IMR-90 (cell line): ENCODE measurements around the gene OSM. TPM values are rescaled to one million over a fixed set of nuclear protein-coding genes. Genes with fewer than 3 reads are reported as not detected.
A peak's percentile ranks its signal among the peaks of the same experiment; 100 is the strongest.

Experiments used
- ATAC-seq: fragments of 200-7000 bp; cut with Tn5 transposase; 2 replicates; pipeline ENCODE4 v1.9.1; 2020; ENCODE audit warnings: low read depth, mild to moderate bottlenecking, moderate library complexity
- BruUV-seq: library from RNA; stranded (reverse); fragments of 400-500 nt; replicated peaks from 2 replicates; lab custom pipeline; 2021; lab: Mats Ljungman, UMichigan
- CTCF ChIA-PET: fragments of 300-600 bp; formaldehyde crosslinking; extraction: SDS; loops from one replicate; lab custom pipeline; 2021; ENCODE audit warnings: antibody characterized with exemption; lab: Yijun Ruan, JAX
- POLR2A ChIA-PET: fragments of 300-600 bp; sonication (Branson Sonifier 250); formaldehyde crosslinking; loops from one replicate; lab custom pipeline; 2022; ENCODE audit warnings: antibody characterized with exemption; ENCODE audit not compliant: unreplicated experiment; lab: Charles Lee
- DNase-seq: peaks from one replicate; pipeline ENCODE4 v3.0.0; 2013
- H2AFZ ChIP-seq: replicated peaks from 2 replicates; pipeline ENCODE3; 2013; ENCODE audit warnings: low read length, mild to moderate bottlenecking; ENCODE audit not compliant: poor library complexity
- H2AK5ac ChIP-seq: 2 replicates; pipeline ENCODE4 v1.6.1; 2013; ENCODE audit warnings: low read depth, low read length, inconsistent platforms
- H2AK9ac ChIP-seq: replicated peaks from 2 replicates; pipeline ENCODE3; 2013; ENCODE audit warnings: mild to moderate bottlenecking, low read depth, low read length, moderate library complexity; ENCODE audit not compliant: poor library complexity
- H2BK120ac ChIP-seq: 2 replicates; pipeline ENCODE4 v1.6.1; 2013; ENCODE audit warnings: low read depth, low read length, inconsistent platforms
- H2BK15ac ChIP-seq: 3 replicates; pipeline ENCODE4 v1.6.1; 2013; ENCODE audit warnings: low read depth, low read length, inconsistent platforms
- H2BK20ac ChIP-seq: 2 replicates; pipeline ENCODE4 v1.6.1; 2013; ENCODE audit warnings: low read depth, mild to moderate bottlenecking, inconsistent platforms, low read length, moderate library complexity
- H2BK5ac ChIP-seq: 2 replicates; pipeline ENCODE4 v1.6.1; 2013; ENCODE audit warnings: mild to moderate bottlenecking, low read depth, low read length, inconsistent platforms; ENCODE audit not compliant: poor library complexity, severe bottlenecking
- H3K14ac ChIP-seq: replicated peaks from 2 replicates; pipeline ENCODE4 v1.6.1; 2013; ENCODE audit warnings: low read depth, low read length, inconsistent platforms
- H3K18ac ChIP-seq: 2 replicates; pipeline ENCODE4 v1.6.1; 2013; ENCODE audit warnings: low read depth, low read length, control low read depth
- H3K23ac ChIP-seq: 2 replicates; pipeline ENCODE4 v1.6.1; 2013; ENCODE audit warnings: low read depth, low read length, inconsistent platforms
- H3K27ac ChIP-seq: 2 replicates; pipeline ENCODE4 v1.5.1; 2013; ENCODE audit warnings: mild to moderate bottlenecking, control low read depth, low read length; ENCODE audit not compliant: insufficient read depth
- H3K27me3 ChIP-seq: 2 replicates; pipeline ENCODE4 v1.6.1; 2013; ENCODE audit warnings: low read length; ENCODE audit not compliant: control insufficient read depth, insufficient read depth
- H3K36me3 ChIP-seq: 2 replicates; pipeline ENCODE4 v1.6.1; 2013; ENCODE audit warnings: low read length, mixed read lengths; ENCODE audit not compliant: control insufficient read depth, insufficient read depth
- H3K4ac ChIP-seq: 2 replicates; pipeline ENCODE4 v1.6.1; 2013; ENCODE audit warnings: low read depth, low read length, inconsistent platforms
- H3K4me1 ChIP-seq: 2 replicates; pipeline ENCODE4 v1.6.1; 2013; ENCODE audit warnings: low read length, mixed read lengths; ENCODE audit not compliant: control insufficient read depth, insufficient read depth
- H3K4me2 ChIP-seq: 2 replicates; pipeline ENCODE4 v1.6.1; 2013; ENCODE audit warnings: low read depth, mild to moderate bottlenecking, control low read depth, low read length, moderate library complexity
- H3K4me3 ChIP-seq: 2 replicates; pipeline ENCODE4 v1.5.1; 2013; ENCODE audit warnings: low read depth, mild to moderate bottlenecking, control low read depth, low read length, moderate library complexity; ENCODE audit not compliant: insufficient read depth
- H3K56ac ChIP-seq: 2 replicates; pipeline ENCODE4 v1.6.1; 2013; ENCODE audit warnings: low read length, inconsistent platforms; ENCODE audit not compliant: insufficient read depth; ENCODE audit errors: extremely low read depth
- H3K79me1 ChIP-seq, 2 experiments: 2 replicates each; pipeline ENCODE4 v1.6.1; 2013; ENCODE audit warnings: low read length in 2 of 2, inconsistent platforms in 1 of 2, low read depth in 1 of 2
- H3K9ac ChIP-seq: 2 replicates; pipeline ENCODE4 v1.6.1; 2013; ENCODE audit warnings: low read depth, low read length, control low read depth
- H3K9me1 ChIP-seq: 2 replicates; pipeline ENCODE4 v1.6.1; 2013; ENCODE audit warnings: low read length, inconsistent platforms; ENCODE audit not compliant: insufficient read depth
- H3K9me3 ChIP-seq: 2 replicates; pipeline ENCODE4 v1.6.1; 2013; ENCODE audit warnings: low read length; ENCODE audit not compliant: control insufficient read depth, insufficient read depth
- H4K20me1 ChIP-seq: 2 replicates; pipeline ENCODE4 v1.6.1; 2013; ENCODE audit warnings: low read length, inconsistent platforms; ENCODE audit not compliant: insufficient read depth
- H4K5ac ChIP-seq: 2 replicates; pipeline ENCODE4 v1.6.1; 2013; ENCODE audit warnings: mild to moderate bottlenecking, low read depth, low read length, control low read depth
- H4K8ac ChIP-seq, 2 experiments: 2 replicates each; pipeline ENCODE4 v1.6.1; 2013; ENCODE audit warnings: low read depth in 2 of 2, low read length in 2 of 2, control low read depth in 1 of 2, inconsistent platforms in 1 of 2
- H4K91ac ChIP-seq: 2 replicates; pipeline ENCODE4 v1.6.1; 2013; ENCODE audit warnings: low read depth, low read length, inconsistent platforms; ENCODE audit not compliant: insufficient read depth
- BHLHE40 ChIP-seq: fragments of 150-350 bp; IDR thresholded peaks from 2 replicates; pipeline ENCODE4 v1.6.1; 2016; ENCODE audit warnings: mild to moderate bottlenecking, low read depth, low read length
- CEBPB ChIP-seq: IDR thresholded peaks from 2 replicates; pipeline ENCODE4 v1.6.1; 2012; ENCODE audit warnings: low read depth, low read length, improper control_type of control experiment
- CHD1 ChIP-seq: IDR thresholded peaks from 2 replicates; pipeline ENCODE4 v1.6.1; 2012; ENCODE audit warnings: low read depth, low read length, improper control_type of control experiment
- ELK1 ChIP-seq: fragments of 150-350 bp; IDR thresholded peaks from 2 replicates; pipeline ENCODE4 v1.6.1; 2016; ENCODE audit warnings: low read depth, mild to moderate bottlenecking, low read length, moderate library complexity, borderline replicate concordance
- FOS ChIP-seq: fragments of 150-350 bp; IDR thresholded peaks from 2 replicates; pipeline ENCODE4 v1.6.1; 2016; ENCODE audit warnings: low read depth, low read length
- MAFK ChIP-seq: IDR thresholded peaks from 2 replicates; pipeline ENCODE4 v1.6.1; 2012; ENCODE audit warnings: low read depth, low read length, improper control_type of control experiment
- MAZ ChIP-seq: IDR thresholded peaks from 2 replicates; pipeline ENCODE4 v1.6.1; 2012; ENCODE audit warnings: low read depth, mild to moderate bottlenecking, low read length, improper control_type of control experiment, moderate library complexity, borderline replicate concordance
- MXI1 ChIP-seq: IDR thresholded peaks from 2 replicates; pipeline ENCODE4 v1.6.1; 2012; ENCODE audit warnings: low read depth, mild to moderate bottlenecking, low read length, moderate library complexity, borderline replicate concordance
- NFE2L2 ChIP-seq: fragments of 150-350 bp; IDR thresholded peaks from 2 replicates; pipeline ENCODE4 v1.6.1; 2016; ENCODE audit warnings: low read depth, mild to moderate bottlenecking, low read length
- POLR2A ChIP-seq: IDR thresholded peaks from 2 replicates; pipeline ENCODE4 v1.6.1; 2012; ENCODE audit warnings: mild to moderate bottlenecking, low read depth, low read length
- RAD21 ChIP-seq: IDR thresholded peaks from 2 replicates; pipeline ENCODE4 v1.6.1; 2012; ENCODE audit warnings: low read length, improper control_type of control experiment
- RCOR1 ChIP-seq: IDR thresholded peaks from 2 replicates; pipeline ENCODE4 v1.6.1; 2012; ENCODE audit warnings: mild to moderate bottlenecking, low read length, improper control_type of control experiment; ENCODE audit not compliant: insufficient replicate concordance
- RFX5 ChIP-seq: IDR thresholded peaks from 2 replicates; pipeline ENCODE4 v1.8.0; 2012; ENCODE audit warnings: low read depth, mild to moderate bottlenecking, low read length, moderate library complexity
- SMC3 ChIP-seq: fragments of 150-350 bp; IDR thresholded peaks from 2 replicates; pipeline ENCODE4 v1.6.1; 2016; ENCODE audit warnings: low read depth, mild to moderate bottlenecking, antibody characterized with exemption, low read length, moderate library complexity
- WGBS, 2 experiments: methylation state at CpG; one replicate each; pipeline versions ENCODE4 v1.1.5 to v1.1.7; 2013; ENCODE audit warnings: missing lambda C conversion rate in 2 of 2; ENCODE audit not compliant: insufficient read length in 1 of 2; ENCODE audit errors: extremely low coverage in 2 of 2; 5-methylcytosine and 5-hydroxymethylcytosine counted together
- dilution Hi-C: fragments of 300-500 bp; cut with HindIII; formaldehyde crosslinking; loops from one replicate; pipeline ENCODE4 v1.14.3; 2018; ENCODE audit warnings: low sequenced_read_pairs; ENCODE audit not compliant: unreplicated experiment
- in situ Hi-C: fragments of 300-500 bp; cut with MboI; formaldehyde crosslinking; loops from 3 replicates; pipeline ENCODE4 v1.14.3; 2019; ENCODE audit warnings: low sequenced_read_pairs, inconsistent platforms, mixed read lengths
- intact Hi-C: fragments of 100-400 bp; cut with micrococcal nuclease; formaldehyde crosslinking; loops from 2 replicates; pipeline ENCODE4 v1.10.0; 2022
- polyA plus RNA-seq, 3 experiments: library from polyadenylated mRNA; depleted of rRNA; stranded (reverse); fragments of >200 nt; gene quantifications; 2 replicates each; pipeline ENCODE4 v1.2.3, GENCODE V29; 2012; ENCODE audit warnings: low replicate concordance in 1 of 3
- total RNA-seq: library from RNA; depleted of rRNA; stranded (reverse); fragments of >200 nt; gene quantifications from 2 replicates; pipeline ENCODE4 v1.2.3, GENCODE V29; 2012
- TF ChIP-seq, protein P1 (sequence below): conservative IDR thresholded peaks from 2 replicates; pipeline ENCODE4 v1.5.1; 2012; ENCODE audit warnings: mild to moderate bottlenecking, low read depth, low read length, improper control_type of control experiment
- TF ChIP-seq, protein P2 (sequence below): fragments of 150-350 bp; IDR thresholded peaks from 2 replicates; pipeline ENCODE4 v1.6.1; 2017; ENCODE audit warnings: mild to moderate bottlenecking, antibody characterized with exemption, low read length, low read depth

The OSM gene
- total and polyA plus RNA-seq, 2 of the 4 experiments (the other 2 are of a cell fraction): not detected

- Histone ChIP-seq H2BK120ac (no peak overlapping the region), H3K9me3 (no peaks in the 10 kb centered on the region), H3K79me1 (peaks cover 63 to 83% of the 10 kb centered on the region in 2 experiments), H3K14ac (no peak overlapping the region), H3K4ac (no peak overlapping the region), H4K20me1 (peaks cover 54% of the 10 kb centered on the region), H3K9me1 (peaks cover 29% of the 10 kb centered on the region), H2BK20ac (no peak overlapping the region), H3K4me1 (peaks cover 21% of the 10 kb centered on the region), H3K27ac (no peak overlapping the region), H3K56ac (no peak overlapping the region), H3K9ac (no peak overlapping the region), H4K8ac (no peak overlapping the region), H3K18ac (no peak overlapping the region), H2AFZ (no peak overlapping the region), H2BK15ac (no peak overlapping the region), H4K91ac (no peak overlapping the region), H3K23ac (no peak overlapping the region), H2AK5ac (no peak overlapping the region), H2BK5ac (no peak overlapping the region), H3K4me3 (no peak overlapping the region), H3K4me2 (no peak overlapping the region), H2AK9ac (peak overlapping the region; percentile 46), H3K36me3 (peaks cover 33% of the 10 kb centered on the region), H3K27me3 (no peaks in the 10 kb centered on the region), H4K5ac (no peak overlapping the region)
- intact Hi-C loops (no loop called here), in situ Hi-C loops (no loop called here), dilution Hi-C loops (no loop called here)
- no peak for ATAC-seq
- CTCF ChIA-PET: no interaction called here
- WGBS, 2 experiments: 68% methylated on average over 3 of the region's 7 CpGs; no CpG with 5 or more reads in 1 of the 2 experiments
- BruUV-seq: no TSS peak
- POLR2A ChIA-PET: no interaction called here
- DNase-seq: no peak
- no peak for TF ChIP-seq CHD1
- no peak for TF ChIP-seq SMC3
- TF ChIP-seq MAZ: no peak
- no peak for TF ChIP-seq RCOR1
- TF ChIP-seq POLR2A: no peak
- TF ChIP-seq MXI1: no peak
- TF ChIP-seq, protein P1, sequence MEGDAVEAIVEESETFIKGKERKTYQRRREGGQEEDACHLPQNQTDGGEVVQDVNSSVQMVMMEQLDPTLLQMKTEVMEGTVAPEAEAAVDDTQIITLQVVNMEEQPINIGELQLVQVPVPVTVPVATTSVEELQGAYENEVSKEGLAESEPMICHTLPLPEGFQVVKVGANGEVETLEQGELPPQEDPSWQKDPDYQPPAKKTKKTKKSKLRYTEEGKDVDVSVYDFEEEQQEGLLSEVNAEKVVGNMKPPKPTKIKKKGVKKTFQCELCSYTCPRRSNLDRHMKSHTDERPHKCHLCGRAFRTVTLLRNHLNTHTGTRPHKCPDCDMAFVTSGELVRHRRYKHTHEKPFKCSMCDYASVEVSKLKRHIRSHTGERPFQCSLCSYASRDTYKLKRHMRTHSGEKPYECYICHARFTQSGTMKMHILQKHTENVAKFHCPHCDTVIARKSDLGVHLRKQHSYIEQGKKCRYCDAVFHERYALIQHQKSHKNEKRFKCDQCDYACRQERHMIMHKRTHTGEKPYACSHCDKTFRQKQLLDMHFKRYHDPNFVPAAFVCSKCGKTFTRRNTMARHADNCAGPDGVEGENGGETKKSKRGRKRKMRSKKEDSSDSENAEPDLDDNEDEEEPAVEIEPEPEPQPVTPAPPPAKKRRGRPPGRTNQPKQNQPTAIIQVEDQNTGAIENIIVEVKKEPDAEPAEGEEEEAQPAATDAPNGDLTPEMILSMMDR: no peak
- no peak for TF ChIP-seq BHLHE40
- no peak for TF ChIP-seq RFX5
- TF ChIP-seq RAD21: no peak
- TF ChIP-seq FOS: no peak
- no peak for TF ChIP-seq NFE2L2
- TF ChIP-seq, protein P2, sequence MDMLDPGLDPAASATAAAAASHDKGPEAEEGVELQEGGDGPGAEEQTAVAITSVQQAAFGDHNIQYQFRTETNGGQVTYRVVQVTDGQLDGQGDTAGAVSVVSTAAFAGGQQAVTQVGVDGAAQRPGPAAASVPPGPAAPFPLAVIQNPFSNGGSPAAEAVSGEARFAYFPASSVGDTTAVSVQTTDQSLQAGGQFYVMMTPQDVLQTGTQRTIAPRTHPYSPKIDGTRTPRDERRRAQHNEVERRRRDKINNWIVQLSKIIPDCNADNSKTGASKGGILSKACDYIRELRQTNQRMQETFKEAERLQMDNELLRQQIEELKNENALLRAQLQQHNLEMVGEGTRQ: no peak
- TF ChIP-seq MAFK: no peak
- no peak for TF ChIP-seq ELK1
- TF ChIP-seq CEBPB: no peak
Measured at GRCh38 chr22:30304495-30305244, 38.0 kb upstream of the OSM start.
